Stimulated activated CD8-positive, alpha-beta memory T cell treated with anti-CD3 and anti-CD28 coated beads, Interleukin-12 subunit alpha, Interleukin-12 subunit beta, amount 100 ng/mL, for 24 hours (primary cell): ENCODE results near the gene KLHL30.

Experiments
- DNase-seq: peaks from one replicate; pipeline ENCODE4 v3.0.0-alpha.2; 2020; ENCODE audit errors: extremely low read depth

Gene KLHL30

GRCh38 chr2:238173692-238174091, 35.2 kb downstream of the KLHL30 start:
- no peak for DNase-seq

DNA sequence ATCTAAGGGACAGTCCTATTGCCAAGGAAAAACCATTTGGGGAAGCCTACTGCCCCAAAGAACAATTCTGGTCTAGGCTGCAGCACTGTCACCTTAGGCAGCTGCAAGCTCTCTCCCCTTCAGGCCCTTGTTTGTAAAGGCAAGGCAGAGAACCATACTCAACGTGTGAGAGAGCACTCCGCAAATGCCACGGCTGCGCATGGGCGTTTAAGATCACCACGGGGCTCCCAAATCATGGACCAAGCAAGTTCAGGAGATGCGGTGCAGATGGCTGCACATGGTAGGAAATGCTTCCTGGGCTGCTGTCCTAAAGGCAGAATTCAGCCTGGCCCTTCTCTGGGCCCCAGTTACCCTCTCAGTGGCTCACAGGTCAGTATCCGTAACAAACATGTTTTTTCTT, 35.8 kb downstream of the KLHL30 start:
- DNase-seq = no peak

GRCh38 chr2:238174701-238175100, 36.2 kb downstream of the KLHL30 start:
- DNase-seq = no peak

DNA sequence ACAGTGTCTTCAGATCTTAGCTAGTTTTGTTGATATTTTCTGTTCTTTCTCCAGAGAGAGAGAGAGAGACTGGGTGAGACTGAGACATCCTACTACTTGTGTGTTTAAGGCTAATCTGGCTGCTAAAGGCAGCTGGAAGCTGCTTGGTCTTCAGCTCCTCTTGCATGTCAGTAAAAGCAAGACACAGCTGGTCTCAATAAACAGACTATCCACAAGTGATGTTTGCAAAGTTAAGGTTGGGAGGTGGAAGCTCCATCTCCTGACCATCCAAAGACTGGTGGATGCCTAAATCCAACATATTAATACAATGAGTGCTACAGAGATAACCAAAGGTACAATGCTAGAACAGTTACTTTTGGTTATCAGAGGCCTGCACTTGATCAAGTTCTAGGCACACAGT, 38.1 kb downstream of the KLHL30 start:
- no peak for DNase-seq

GRCh38 chr2:238180554-238180953, 42.1 kb downstream of the KLHL30 start:
- no peak for DNase-seq

DNA sequence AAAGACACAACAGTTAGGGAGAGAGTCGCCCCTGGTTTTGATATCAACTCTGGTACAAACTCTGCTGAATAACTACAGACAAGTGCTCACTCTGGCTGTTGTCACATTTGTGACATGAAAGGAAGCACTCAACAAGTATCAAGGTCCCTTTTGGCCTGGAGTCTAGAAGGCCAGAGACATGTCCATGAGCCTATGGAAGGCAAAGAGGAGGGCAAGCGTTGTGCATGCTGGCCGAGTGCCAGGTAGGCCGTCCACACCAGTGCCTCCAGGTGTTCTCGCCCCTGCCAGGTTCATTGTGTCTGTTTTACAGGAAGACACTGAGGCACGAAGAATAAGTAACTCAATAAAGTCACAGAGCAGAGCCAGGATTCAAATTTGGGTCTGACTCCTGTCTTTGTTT, 43.9 kb downstream of the KLHL30 start:
- no peak for DNase-seq

- no peak for DNase-seq
Observed at GRCh38 chr2:238183821-238184220, 45.4 kb downstream of the KLHL30 start.

- DNase-seq = no peak
Observed at GRCh38 chr2:238187618-238188548, 49.4 kb downstream of the KLHL30 start.

- no peak for DNase-seq
Observed at GRCh38 chr2:238190445-238190844, 52.0 kb downstream of the KLHL30 start.
